Inflammatory macrophage treated with lipopolysaccharide for 1 hour (primary cell): ENCODE results near the gene CRLF3.
"Not testable (repeated sequence)": the region's sequence is repeated elsewhere in the genome, so short reads cannot be mapped to it uniquely, and the experiment has no call there.

Source experiments
- DNase-seq, 2 donors: peaks; one replicate each; pipeline ENCODE4 v3.0.0-alpha.2; 2020 to 2022

The CRLF3 gene

GRCh38 chr17:30735206-30735605 is 89.3 kb downstream of the CRLF3 start:
- DNase-seq, result not testable (repeated sequence)

DNA sequence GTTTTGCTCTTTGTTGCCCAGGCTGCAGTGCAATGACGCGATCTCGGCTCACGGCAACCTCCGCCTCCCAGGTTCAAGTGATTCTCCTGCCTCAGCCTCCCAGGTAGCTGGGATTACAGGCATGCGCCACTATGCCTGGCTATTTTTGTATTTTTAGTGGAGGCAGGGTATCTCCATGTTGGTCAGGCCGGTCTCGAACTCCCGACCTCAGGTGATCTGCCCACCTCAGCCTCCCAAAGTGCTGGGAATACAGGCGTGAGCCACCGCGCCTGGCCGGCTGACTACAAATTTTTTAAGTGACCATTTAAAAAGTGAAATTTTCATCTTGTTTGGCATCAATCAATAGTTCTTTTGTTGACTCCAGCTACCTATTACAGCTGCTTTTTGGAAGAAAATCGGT is 90.3 kb downstream of the CRLF3 start:
- not testable (repeated sequence) for DNase-seq
